Measurements from ENCODE around the gene SLC15A5.

SLC15A5 gene

GRCh38 chr12:16175840-16176239 lies 101.6 kb downstream of the SLC15A5 start:
- DNase-seq (ENCODE audit: low read depth in 2 of 2): no peak

- no peak for DNase-seq (ENCODE audit: low read depth in 2 of 2)
These were observed 103.2 kb downstream of the SLC15A5 start for GRCh38 chr12:16174282-16174681.

- no peak for DNase-seq (ENCODE audit: low read depth in 2 of 2)
These were observed 106.1 kb downstream of the SLC15A5 start for GRCh38 chr12:16171348-16171747.

GRCh38 chr12:16168078-16168477 lies 109.4 kb downstream of the SLC15A5 start:
- DNase-seq (ENCODE audit: low read depth in 2 of 2): no peak

GRCh38 chr12:16166563-16167470 lies 110.7 kb downstream of the SLC15A5 start:
- DNase-seq (ENCODE audit: low read depth in 2 of 2): no peak

- DNase-seq (ENCODE audit: low read depth in 2 of 2): no peak
These were observed 112.0 kb downstream of the SLC15A5 start for GRCh38 chr12:16165506-16165905.

GRCh38 chr12:16163901-16164300 lies 113.6 kb downstream of the SLC15A5 start:
- no peak for DNase-seq (ENCODE audit: low read depth in 2 of 2)

GRCh38 chr12:16163146-16163545 lies 114.3 kb downstream of the SLC15A5 start:
- no peak for DNase-seq (ENCODE audit: low read depth in 2 of 2)

GRCh38 chr12:16159571-16159970 lies 117.9 kb downstream of the SLC15A5 start:
- no peak for DNase-seq (ENCODE audit: low read depth in 2 of 2)

- no peak for DNase-seq (ENCODE audit: low read depth in 2 of 2)
These were observed 119.4 kb downstream of the SLC15A5 start for GRCh38 chr12:16158050-16158449.

GRCh38 chr12:16155938-16156337 lies 121.5 kb downstream of the SLC15A5 start:
- no peak for DNase-seq (ENCODE audit: low read depth in 2 of 2)

- no peak for DNase-seq (ENCODE audit: low read depth in 2 of 2)
These were observed 122.5 kb downstream of the SLC15A5 start for GRCh38 chr12:16154990-16155389.

GRCh38 chr12:16152885-16153673 lies 124.4 kb downstream of the SLC15A5 start:
- no peak for DNase-seq (ENCODE audit: low read depth in 2 of 2)

- no peak for DNase-seq (ENCODE audit: low read depth in 2 of 2)
These were observed 127.2 kb downstream of the SLC15A5 start for GRCh38 chr12:16150276-16150675.

GRCh38 chr12:16148938-16149337 lies 128.5 kb downstream of the SLC15A5 start:
- DNase-seq (ENCODE audit: low read depth in 2 of 2): no peak
